Activated CD8-positive, alpha-beta T cell treated with anti-CD3 and anti-CD28 coated beads for 36 hours (primary cell): ENCODE results near the gene EXOC4. TPM values are rescaled to one million over a fixed set of nuclear protein-coding genes. Genes with fewer than 3 reads are reported as not detected.
A peak's percentile ranks its signal among the peaks of the same experiment; 100 is the strongest.

Experiments used
- ATAC-seq: fragments of 200-7000 bp; cut with Tn5 transposase; one replicate; pipeline ENCODE4 v1.10.0; 2021; ENCODE audit warnings: mild to moderate bottlenecking, moderate library complexity
- CTCF ChIA-PET: fragments of 350-600 bp; sonication (Branson Sonifier 250); formaldehyde crosslinking; loops from one replicate; lab custom pipeline; 2021; ENCODE audit warnings: antibody characterized with exemption; lab: Charles Lee
- POLR2A ChIA-PET: fragments of 350-600 bp; sonication (Branson Sonifier 250); formaldehyde crosslinking; loops from one replicate; lab custom pipeline; 2021; ENCODE audit warnings: antibody characterized with exemption; lab: Charles Lee
- DNase-seq: peaks from one replicate; pipeline ENCODE4 v3.0.0-alpha.2; 2020
- H3K27ac Mint-ChIP-seq: one replicate; pipeline ENCODE4 v1.8.0; 2021; ENCODE audit warnings: mild to moderate bottlenecking, mixed read lengths
- H3K27me3 Mint-ChIP-seq: one replicate; pipeline ENCODE4 v1.8.0; 2021; ENCODE audit warnings: mixed read lengths
- H3K36me3 Mint-ChIP-seq: one replicate; pipeline ENCODE4 v1.8.0; 2021; ENCODE audit warnings: low read depth, mixed read lengths
- H3K4me1 Mint-ChIP-seq: one replicate; pipeline ENCODE4 v1.8.0; 2021; ENCODE audit warnings: low read depth, mixed read lengths
- H3K4me3 Mint-ChIP-seq: one replicate; pipeline ENCODE4 v1.8.0; 2021; ENCODE audit warnings: mild to moderate bottlenecking, moderate library complexity, mixed read lengths
- H3K9me3 Mint-ChIP-seq: one replicate; pipeline ENCODE4 v1.8.0; 2021; ENCODE audit warnings: mixed read lengths
- CTCF ChIP-seq: fragments of 200-600 bp; IDR thresholded peaks from one replicate; pipeline ENCODE4 v1.8.0; 2022; ENCODE audit warnings: antibody characterized with exemption, mild to moderate bottlenecking
- intact Hi-C: fragments of 100-400 bp; cut with micrococcal nuclease; formaldehyde crosslinking; loops from one replicate; pipeline ENCODE4 v1.10.0; 2022
- total RNA-seq, 2 experiments: library from RNA; stranded (reverse); gene quantifications; one replicate each; pipeline ENCODE4 v1.2.3, GENCODE V29; 2021

The EXOC4 gene
- total RNA-seq, 2 experiments from 2014 or later: 54.1 to 61.7 TPM

GRCh38 chr7:133961724-133962123 lies 708.8 kb downstream of the EXOC4 start:
- Mint-ChIP-seq H3K4me1 (peaks cover 14% of the 10 kb centered on the region), H3K27ac (no peak overlapping the region), H3K4me3 (no peak overlapping the region), H3K36me3 (peaks cover 30% of the 10 kb centered on the region), H3K27me3 (no peaks in the 10 kb centered on the region), H3K9me3 (peaks cover 27% of the 10 kb centered on the region)
- peak; percentile 69 for DNase-seq
- CTCF ChIA-PET: no interaction called here
- ATAC-seq: peak; percentile 93
- POLR2A ChIA-PET: no interaction called here
- no peak for TF ChIP-seq CTCF
- intact Hi-C loops: no loop called here

GRCh38 chr7:133962646-133963045 lies 709.8 kb downstream of the EXOC4 start:
- ChIA-PET POLR2A (no interaction called here), CTCF (no interaction called here)
- no peak for TF ChIP-seq CTCF
- H3K4me3 Mint-ChIP-seq: no peak overlapping the region
- peaks cover 36% of the 10 kb centered on the region for H3K9me3 Mint-ChIP-seq
- DNase-seq (no peak), ATAC-seq (no peak)
- H3K36me3 Mint-ChIP-seq: peaks cover 36% of the 10 kb centered on the region
- H3K27me3 Mint-ChIP-seq: no peaks in the 10 kb centered on the region
- H3K4me1 Mint-ChIP-seq: peaks cover 14% of the 10 kb centered on the region
- H3K27ac Mint-ChIP-seq: no peak overlapping the region
- intact Hi-C loops: no loop called here

- no peak for TF ChIP-seq CTCF
- ATAC-seq (no peak), DNase-seq (no peak)
- POLR2A ChIA-PET: interaction anchor here (0.6 kb wide), 1 partner anchor 607 kb away, joined by 3 read pairs; no protein-coding TSS in a partner anchor
- H3K4me1 Mint-ChIP-seq: peaks cover 14% of the 10 kb centered on the region
- intact Hi-C loops: no loop called here
- H3K36me3 Mint-ChIP-seq: peaks cover 43% of the 10 kb centered on the region
- no peaks in the 10 kb centered on the region for H3K27me3 Mint-ChIP-seq
- H3K9me3 Mint-ChIP-seq: peaks cover 38% of the 10 kb centered on the region
- H3K4me3 Mint-ChIP-seq: no peak overlapping the region
- CTCF ChIA-PET: no interaction called here
- H3K27ac Mint-ChIP-seq: no peak overlapping the region
These were observed 710.8 kb downstream of the EXOC4 start for GRCh38 chr7:133963629-133964028.

GRCh38 chr7:133971625-133972024 lies 718.7 kb downstream of the EXOC4 start:
- TF ChIP-seq CTCF: no peak

GRCh38 chr7:133973710-133974109 lies 720.8 kb downstream of the EXOC4 start:
- no peaks in the 10 kb centered on the region for H3K27me3 Mint-ChIP-seq
- intact Hi-C loops: no loop called here
- ATAC-seq (no peak), DNase-seq (no peak)
- H3K36me3 Mint-ChIP-seq: peaks cover 5% of the 10 kb centered on the region
- no peak for TF ChIP-seq CTCF
- no peak overlapping the region for H3K27ac Mint-ChIP-seq
- POLR2A ChIA-PET: no interaction called here
- no peaks in the 10 kb centered on the region for H3K4me1 Mint-ChIP-seq
- CTCF ChIA-PET: no interaction called here
- H3K9me3 Mint-ChIP-seq: peaks cover 5% of the 10 kb centered on the region
- H3K4me3 Mint-ChIP-seq: no peak overlapping the region

More at GRCh38 chr7:133971625-133972024, 718.7 kb downstream of the EXOC4 start:
- Mint-ChIP-seq H3K9me3 (peaks cover 17% of the 10 kb centered on the region), H3K36me3 (peaks cover 16% of the 10 kb centered on the region), H3K27ac (no peak overlapping the region), H3K27me3 (no peaks in the 10 kb centered on the region), H3K4me1 (no peaks in the 10 kb centered on the region), H3K4me3 (no peak overlapping the region)
- intact Hi-C loops: no loop called here
- ATAC-seq (no peak), DNase-seq (no peak)
- POLR2A ChIA-PET: no interaction called here
- CTCF ChIA-PET: interaction anchor here (1.1 kb wide), 1 partner anchor 169 kb away, joined by 3 read pairs; no protein-coding TSS in a partner anchor
